Thyroid gland (tissue), 4 donors: ENCODE measurements around the gene PHEX.

Source experiments
- POLR2A ChIP-seq, 2 donors: fragments of 450-650 bp; IDR thresholded peaks; one replicate each; pipeline ENCODE4 v1.6.1; 2017; ENCODE audit warnings: antibody characterized with exemption in 2 of 2, mild to moderate bottlenecking in 2 of 2, moderate library complexity in 1 of 2
- TF ChIP-seq, protein P1 (sequence below), 6 experiments: fragments of 200-600 bp in 3 of 6; fragments of 450-650 bp in 3 of 6; sonication (generic) in 3 of 6; IDR thresholded peaks; one replicate each; pipeline ENCODE4 v1.5.1; 2016 to 2019; ENCODE audit warnings: antibody characterized with exemption in 6 of 6, mild to moderate bottlenecking in 2 of 6, inconsistent platforms in 1 of 6, moderate library complexity in 1 of 6

DNA sequence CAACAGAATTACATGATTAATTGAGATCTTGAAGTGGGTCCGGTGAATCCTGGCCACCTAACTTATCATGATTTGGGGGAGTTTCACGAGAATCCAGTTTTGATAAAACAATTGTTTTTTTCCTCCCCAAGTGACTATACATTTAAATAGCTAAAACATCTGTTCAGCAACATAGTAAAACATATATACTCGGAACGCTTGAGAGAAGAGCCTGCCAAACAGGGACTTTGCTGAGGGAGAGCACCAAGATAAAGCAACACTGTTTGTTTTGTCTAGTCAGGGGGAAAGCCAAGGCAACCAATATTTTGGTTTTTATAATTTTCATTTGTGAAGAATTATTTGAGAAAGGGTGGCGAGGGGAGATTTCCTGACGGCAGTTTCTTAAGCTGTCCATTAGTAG, 381 bp downstream of the PHEX start:
- TF ChIP-seq, protein P1, sequence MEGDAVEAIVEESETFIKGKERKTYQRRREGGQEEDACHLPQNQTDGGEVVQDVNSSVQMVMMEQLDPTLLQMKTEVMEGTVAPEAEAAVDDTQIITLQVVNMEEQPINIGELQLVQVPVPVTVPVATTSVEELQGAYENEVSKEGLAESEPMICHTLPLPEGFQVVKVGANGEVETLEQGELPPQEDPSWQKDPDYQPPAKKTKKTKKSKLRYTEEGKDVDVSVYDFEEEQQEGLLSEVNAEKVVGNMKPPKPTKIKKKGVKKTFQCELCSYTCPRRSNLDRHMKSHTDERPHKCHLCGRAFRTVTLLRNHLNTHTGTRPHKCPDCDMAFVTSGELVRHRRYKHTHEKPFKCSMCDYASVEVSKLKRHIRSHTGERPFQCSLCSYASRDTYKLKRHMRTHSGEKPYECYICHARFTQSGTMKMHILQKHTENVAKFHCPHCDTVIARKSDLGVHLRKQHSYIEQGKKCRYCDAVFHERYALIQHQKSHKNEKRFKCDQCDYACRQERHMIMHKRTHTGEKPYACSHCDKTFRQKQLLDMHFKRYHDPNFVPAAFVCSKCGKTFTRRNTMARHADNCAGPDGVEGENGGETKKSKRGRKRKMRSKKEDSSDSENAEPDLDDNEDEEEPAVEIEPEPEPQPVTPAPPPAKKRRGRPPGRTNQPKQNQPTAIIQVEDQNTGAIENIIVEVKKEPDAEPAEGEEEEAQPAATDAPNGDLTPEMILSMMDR (IDR thresholded peaks at IDR 0.05), result no peak
- no peak for TF ChIP-seq POLR2A (IDR thresholded peaks at IDR 0.05)
